ENCODE measurements around the gene JPT2.
"Not testable (repeated sequence)": the region's sequence is repeated elsewhere in the genome, so short reads cannot be mapped to it uniquely, and the experiment has no call there.

JPT2 gene

GRCh38 chr16:1732071-1732470 lies 54.0 kb downstream of the JPT2 start:
- no peak for DNase-seq (ENCODE audit: low read depth in 2 of 2)

GRCh38 chr16:1732551-1732987 lies 54.5 kb downstream of the JPT2 start:
- not testable (repeated sequence) for DNase-seq (ENCODE audit: low read depth in 2 of 2)

- DNase-seq (ENCODE audit: low read depth in 2 of 2), result no peak
Measured at GRCh38 chr16:1734123-1734522, 56.0 kb downstream of the JPT2 start.

GRCh38 chr16:1734816-1735215 lies 56.7 kb downstream of the JPT2 start:
- DNase-seq (ENCODE audit: low read depth in 2 of 2), result no peak

GRCh38 chr16:1740234-1740633 lies 62.2 kb downstream of the JPT2 start:
- DNase-seq (ENCODE audit: low read depth in 2 of 2), result no peak

GRCh38 chr16:1740781-1741490 lies 62.9 kb downstream of the JPT2 start:
- DNase-seq (ENCODE audit: low read depth in 2 of 2), result no peak

GRCh38 chr16:1741553-1742165 lies 63.6 kb downstream of the JPT2 start:
- no peak for DNase-seq (ENCODE audit: low read depth in 2 of 2)

- no peak for DNase-seq (ENCODE audit: low read depth in 2 of 2)
Measured at GRCh38 chr16:1743376-1744337, 65.6 kb downstream of the JPT2 start.

GRCh38 chr16:1744338-1744840 lies 66.3 kb downstream of the JPT2 start:
- no peak for DNase-seq (ENCODE audit: low read depth in 2 of 2)

GRCh38 chr16:1745181-1745899 lies 67.3 kb downstream of the JPT2 start:
- DNase-seq (ENCODE audit: low read depth in 2 of 2), result no peak

GRCh38 chr16:1745900-1746692 lies 68.0 kb downstream of the JPT2 start:
- DNase-seq (ENCODE audit: low read depth in 2 of 2), result no peak

- DNase-seq (ENCODE audit: low read depth in 2 of 2), result no peak
Measured at GRCh38 chr16:1746693-1747195, 68.7 kb downstream of the JPT2 start.

GRCh38 chr16:1747934-1748333 lies 69.9 kb downstream of the JPT2 start:
- DNase-seq (ENCODE audit: low read depth in 2 of 2), result no peak

GRCh38 chr16:1749152-1750117 lies 71.4 kb downstream of the JPT2 start:
- DNase-seq (ENCODE audit: low read depth in 2 of 2), result no peak

Measured in stimulated activated CD8-positive, alpha-beta memory T cell treated with anti-CD3 and anti-CD28 coated beads, Interleukin-7, amount 100 ng/mL, for 1 hour (primary cell).